RPMI7951 (cell line): ENCODE results near the gene FDPS. TPM values are rescaled to one million over a fixed set of nuclear protein-coding genes. Genes with fewer than 3 reads are reported as not detected.
"Not testable (repeated sequence)": the region's sequence is repeated elsewhere in the genome, so short reads cannot be mapped to it uniquely, and the experiment has no call there.

Source experiments
- DNase-seq: peaks from one replicate; pipeline ENCODE4 v3.0.0-alpha.2; 2012; ENCODE audit warnings: low read depth
- total RNA-seq: library from RNA; depleted of rRNA; stranded (reverse); fragments of >200 nt; shearing (Covaris generic); gene quantifications from 2 replicates; pipeline ENCODE4 v1.2.3, GENCODE V29; 2014

The FDPS gene
- total RNA-seq, 1 experiment from 2014 or later, result 148 TPM

GRCh38 chr1:155319536-155319935 is 10.9 kb downstream of the FDPS start:
- no peak for DNase-seq

DNA sequence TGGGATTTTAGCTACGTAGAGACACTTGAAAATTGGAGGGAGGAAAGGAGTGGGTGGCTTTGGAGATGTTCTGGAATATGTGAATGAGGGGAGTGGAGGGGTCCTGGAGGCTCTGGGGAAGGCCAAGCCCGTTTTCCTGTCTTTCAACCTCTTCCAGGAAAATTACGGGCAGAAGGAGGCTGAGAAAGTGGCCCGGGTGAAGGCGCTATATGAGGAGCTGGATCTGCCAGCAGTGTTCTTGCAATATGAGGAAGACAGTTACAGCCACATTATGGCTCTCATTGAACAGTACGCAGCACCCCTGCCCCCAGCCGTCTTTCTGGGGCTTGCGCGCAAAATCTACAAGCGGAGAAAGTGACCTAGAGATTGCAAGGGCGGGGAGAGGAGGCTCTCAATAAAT is 11.6 kb downstream of the FDPS start:
- DNase-seq, result no peak

DNA sequence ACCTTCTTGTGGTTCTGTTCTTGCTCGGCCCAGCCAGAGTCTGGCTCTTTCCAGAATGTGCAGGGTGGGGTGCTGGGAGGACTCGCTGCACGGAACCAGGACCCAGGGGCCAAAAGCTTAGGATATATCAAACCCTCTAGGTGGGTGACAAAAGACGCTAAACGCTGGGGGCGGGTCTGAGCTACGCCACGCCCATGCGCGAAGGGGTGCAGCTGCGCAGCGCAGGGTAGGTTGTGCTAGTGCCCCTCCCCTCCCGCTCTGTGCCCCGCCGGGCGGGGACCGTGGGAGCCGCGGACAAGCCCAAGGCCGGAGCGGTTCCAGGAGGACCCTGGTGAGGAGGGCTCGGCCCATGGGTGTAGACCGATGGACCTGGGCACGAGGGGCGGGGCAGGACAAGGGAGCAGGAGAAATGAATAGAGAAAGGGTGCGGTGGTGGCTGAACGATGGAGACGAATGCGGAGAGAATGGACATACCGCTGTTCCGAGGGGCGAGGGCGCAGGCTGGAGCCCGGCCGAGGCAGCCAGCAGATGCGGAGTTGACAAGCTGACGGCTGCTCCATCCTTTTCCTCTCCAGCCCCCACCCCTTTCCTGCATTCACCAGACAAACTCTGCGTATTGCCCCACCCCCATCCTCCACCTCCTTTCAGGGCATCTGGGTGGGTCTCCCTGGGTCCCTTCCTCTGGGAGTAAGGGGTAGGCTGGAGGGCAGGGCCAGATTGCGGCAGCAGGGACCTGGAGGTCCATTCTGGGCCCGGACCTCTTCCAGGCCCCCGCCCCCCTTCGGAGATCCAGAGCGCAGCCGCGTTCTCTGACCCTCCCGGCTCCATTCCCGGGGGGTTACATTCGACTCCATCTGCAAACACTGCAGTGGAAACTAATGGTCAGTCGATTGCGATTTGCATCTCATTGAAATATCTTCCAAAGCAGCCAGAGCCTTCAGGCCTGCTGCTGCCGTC is 12.3 kb downstream of the FDPS start, which contains the start of gene RUSC1:
RUSC1 (plus strand) TSS at position 234 of the 957 bp plus-strand sequence. CDS start 880 bp downstream, outside the sequence.
- no peak for DNase-seq

DNA sequence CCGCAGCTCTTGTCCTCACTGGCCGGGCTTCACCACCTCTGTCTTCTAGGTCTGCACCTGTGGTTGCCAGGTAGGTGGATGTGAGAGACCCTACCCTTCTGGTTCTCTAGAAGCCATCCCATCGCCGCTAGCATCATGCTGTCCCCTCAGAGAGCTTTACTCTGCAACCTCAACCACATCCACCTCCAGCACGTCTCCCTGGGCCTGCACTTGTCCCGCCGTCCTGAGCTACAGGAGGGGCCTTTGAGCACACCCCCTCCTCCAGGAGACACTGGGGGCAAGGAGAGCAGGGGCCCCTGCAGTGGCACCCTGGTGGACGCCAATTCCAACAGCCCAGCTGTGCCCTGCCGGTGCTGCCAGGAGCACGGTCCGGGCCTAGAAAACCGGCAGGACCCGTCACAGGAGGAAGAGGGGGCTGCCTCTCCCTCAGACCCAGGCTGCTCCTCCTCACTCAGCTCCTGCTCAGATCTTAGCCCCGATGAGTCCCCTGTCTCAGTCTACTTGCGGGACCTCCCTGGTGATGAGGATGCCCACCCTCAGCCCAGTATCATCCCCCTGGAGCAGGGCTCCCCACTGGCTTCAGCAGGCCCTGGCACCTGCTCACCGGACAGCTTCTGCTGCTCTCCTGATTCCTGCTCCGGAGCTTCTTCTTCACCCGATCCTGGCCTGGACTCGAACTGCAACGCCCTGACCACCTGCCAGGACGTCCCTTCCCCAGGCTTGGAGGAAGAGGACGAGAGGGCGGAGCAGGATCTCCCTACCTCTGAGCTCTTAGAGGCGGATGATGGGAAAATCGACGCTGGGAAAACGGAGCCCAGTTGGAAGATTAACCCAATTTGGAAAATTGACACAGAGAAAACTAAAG is 13.2 kb downstream of the FDPS start:
- no peak for DNase-seq

GRCh38 chr1:155322571-155322952 is 13.9 kb downstream of the FDPS start:
- peak; percentile 48 for DNase-seq

- peak; percentile 96 for DNase-seq
These were observed 14.5 kb downstream of the FDPS start for GRCh38 chr1:155322953-155323728.

DNA sequence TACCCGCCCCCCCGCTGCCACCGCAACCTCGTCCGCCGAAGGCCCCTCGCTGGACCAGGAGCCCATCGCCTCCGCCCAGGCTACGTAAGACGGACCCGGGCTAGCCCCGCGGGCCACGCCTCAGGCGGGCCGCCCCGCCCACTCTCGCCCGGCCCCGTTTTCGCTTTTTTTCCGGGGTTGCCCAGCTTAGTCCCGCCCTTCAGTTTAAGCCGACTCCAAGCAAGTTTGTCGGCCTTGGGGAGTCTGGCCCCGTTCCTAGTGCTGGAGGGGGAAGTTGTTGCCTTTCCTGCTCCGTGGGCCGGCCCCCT is 15.0 kb downstream of the FDPS start:
- peak; percentile 83 for DNase-seq

DNA sequence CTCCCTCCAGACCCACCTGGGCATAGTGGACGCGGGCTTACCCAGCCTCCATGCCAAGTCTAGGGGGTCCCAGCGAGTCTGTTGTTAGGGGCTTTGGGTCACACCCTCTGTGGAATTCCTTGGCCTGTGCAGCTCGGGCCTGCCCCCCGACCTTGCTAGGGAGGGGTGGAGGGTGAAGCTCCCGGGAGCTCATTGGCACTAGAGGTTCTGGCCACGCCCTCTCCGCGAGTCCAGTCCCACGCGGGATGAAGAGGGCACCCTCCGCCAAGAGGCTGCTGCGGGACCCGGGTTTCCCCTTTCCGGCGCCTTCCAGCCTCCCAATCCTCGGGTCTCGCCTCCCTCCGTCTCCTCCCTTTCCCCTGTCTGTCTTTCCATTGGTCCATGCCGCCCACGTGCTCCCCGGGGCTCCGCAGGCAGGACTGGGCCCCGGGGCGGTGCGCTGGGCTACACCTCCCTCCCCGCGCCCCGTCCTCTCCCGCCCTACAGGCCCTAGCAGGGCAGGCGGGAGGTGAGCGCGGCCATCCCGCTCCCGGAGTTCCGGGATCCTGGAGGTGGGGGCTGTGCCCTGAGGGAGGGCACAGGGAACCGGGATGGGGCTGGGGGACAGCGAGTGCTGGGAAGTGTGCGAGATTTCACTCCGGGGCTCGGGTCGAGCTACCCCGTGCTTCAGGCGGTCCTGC is 15.5 kb downstream of the FDPS start:
- DNase-seq, result peak; percentile 97

GRCh38 chr1:155324717-155325602 is 16.3 kb downstream of the FDPS start:
- peak; percentile 46 for DNase-seq

DNA sequence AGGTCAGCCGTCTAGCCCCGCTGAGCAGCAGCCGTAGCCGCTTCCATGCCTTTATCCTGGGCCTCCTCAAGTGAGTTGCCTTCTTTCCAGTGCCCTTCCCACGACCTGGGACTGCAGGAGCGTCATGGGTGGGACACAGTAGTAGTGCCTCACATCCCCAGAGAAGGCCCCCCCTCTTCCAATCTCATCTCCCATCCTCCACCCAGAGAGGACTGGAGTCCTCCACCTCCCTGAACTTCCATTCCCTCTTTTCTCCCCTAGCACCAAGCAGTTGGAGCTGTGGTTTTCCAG is 16.9 kb downstream of the FDPS start:
- DNase-seq, result no peak

DNA sequence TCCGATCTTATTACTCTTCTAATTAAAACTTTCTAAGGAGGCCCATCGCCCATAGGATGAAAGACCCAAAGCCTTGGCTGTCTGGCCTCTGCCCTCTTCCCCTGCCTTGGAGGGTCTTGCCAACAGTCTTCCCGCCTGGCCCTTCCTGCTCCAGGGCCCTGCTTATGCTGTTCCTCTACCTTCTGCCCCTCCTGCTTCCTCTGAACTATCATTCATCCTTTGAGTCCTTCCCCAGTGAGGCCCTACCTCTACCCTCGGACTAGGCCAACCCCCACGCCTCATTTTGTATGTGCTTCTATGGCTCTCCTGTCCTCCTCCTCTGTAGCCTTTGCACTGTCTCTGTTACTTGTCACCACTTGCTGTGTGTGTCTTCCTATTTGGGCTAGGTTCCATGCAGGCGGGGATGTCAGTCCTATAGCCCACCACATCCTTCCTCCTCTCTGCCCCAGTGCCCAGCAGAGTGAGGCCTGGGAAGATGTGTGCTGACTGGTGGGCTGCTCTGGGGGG is 17.4 kb downstream of the FDPS start:
- no peak for DNase-seq

- no peak for DNase-seq
These were observed 18.0 kb downstream of the FDPS start for GRCh38 chr1:155326631-155327037.

DNA sequence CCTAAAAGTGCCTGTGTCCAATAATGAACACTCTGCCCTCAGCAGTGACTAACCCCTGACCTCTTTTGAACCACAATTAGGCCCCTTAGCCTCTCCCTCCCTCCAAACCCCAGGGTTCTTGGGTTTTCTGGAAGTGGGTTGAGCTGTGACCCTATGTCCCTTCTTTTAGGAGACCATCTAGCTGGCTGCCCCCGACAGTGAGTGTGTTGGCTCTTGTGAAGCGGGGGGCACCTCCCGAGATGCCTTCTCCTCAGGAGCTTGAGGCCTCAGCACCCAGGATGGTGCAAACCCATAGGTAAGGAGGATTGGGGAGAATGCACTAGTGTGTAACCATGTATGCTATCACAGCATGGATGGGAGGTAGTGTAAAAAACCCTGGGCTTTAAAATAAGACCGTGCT is 19.3 kb downstream of the FDPS start:
- DNase-seq, result no peak

- not testable (repeated sequence) for DNase-seq
These were observed 20.2 kb downstream of the FDPS start for GRCh38 chr1:155328856-155329255.

GRCh38 chr1:155329980-155330598 is 21.4 kb downstream of the FDPS start:
- no peak for DNase-seq

GRCh38 chr1:155334962-155335361 is 26.3 kb downstream of the FDPS start:
- DNase-seq, result no peak

- DNase-seq, result no peak
These were observed 30.9 kb downstream of the FDPS start for GRCh38 chr1:155339515-155340097.

DNA sequence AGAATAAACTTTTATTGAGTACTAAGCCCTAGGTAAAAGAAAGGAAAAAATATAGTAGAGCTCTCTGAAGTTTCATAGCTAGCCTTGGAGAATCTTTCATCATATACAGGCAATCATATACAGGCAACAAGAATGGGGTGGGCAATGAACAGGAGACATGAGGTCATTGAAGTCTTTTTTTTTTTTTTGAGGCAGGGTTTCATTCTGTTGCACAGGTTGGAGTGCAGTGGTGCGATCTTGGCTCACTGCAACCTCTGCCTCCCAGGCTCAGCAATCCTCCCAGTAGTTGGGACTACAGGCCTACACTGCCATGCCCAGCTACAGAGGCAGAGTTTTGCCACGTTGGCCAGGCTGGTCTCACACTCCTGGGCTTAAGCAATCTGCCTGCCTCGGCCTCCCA is 34.2 kb downstream of the FDPS start:
- no peak for DNase-seq

DNA sequence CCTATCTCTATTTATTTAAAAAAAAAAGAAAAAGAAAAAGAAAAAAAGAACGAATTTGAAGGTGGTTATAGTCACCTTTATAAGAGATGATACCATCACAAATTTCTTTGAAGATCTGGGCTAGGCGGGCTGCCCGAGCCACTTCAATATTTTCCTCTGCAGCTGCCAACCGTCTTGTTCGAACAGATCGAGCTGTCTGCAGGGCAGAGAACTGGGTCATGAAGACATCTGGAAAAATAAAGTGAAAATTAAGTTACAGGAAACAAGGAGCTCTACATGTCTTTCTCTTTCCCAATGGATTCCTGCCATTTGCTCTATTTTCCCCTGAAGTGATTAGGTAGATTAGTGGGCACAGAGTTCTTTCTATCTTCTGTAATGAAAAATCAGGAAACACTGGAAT is 44.0 kb downstream of the FDPS start:
- DNase-seq, result no peak
